H9 (cell line): ENCODE data around the gene DDX47. TPM values are rescaled to one million over a fixed set of nuclear protein-coding genes. Genes with fewer than 3 reads are reported as not detected.

ENCODE experiments used
- DNase-seq: peaks from one replicate; pipeline ENCODE4 v3.0.0-alpha.2; 2017
- H2AFZ ChIP-seq: one replicate; pipeline ENCODE4 v1.6.1; 2013; ENCODE audit warnings: mild to moderate bottlenecking, low read length, control low read depth, moderate library complexity
- H2AK5ac ChIP-seq: 2 replicates; pipeline ENCODE4 v1.6.1; 2013; ENCODE audit warnings: low read length, control low read depth, mixed read lengths; ENCODE audit not compliant: insufficient read length
- H2BK120ac ChIP-seq: one replicate; pipeline ENCODE4 v1.6.1; 2013; ENCODE audit warnings: low read depth, mild to moderate bottlenecking, low read length, control low read depth, inconsistent platforms; ENCODE audit not compliant: poor library complexity, severe bottlenecking
- H2BK12ac ChIP-seq: 2 replicates; pipeline ENCODE4 v1.6.1; 2013; ENCODE audit warnings: low read length, control low read depth, mixed read lengths, low read depth; ENCODE audit not compliant: insufficient read length
- H2BK15ac ChIP-seq: 2 replicates; pipeline ENCODE4 v1.6.1; 2013; ENCODE audit warnings: low read depth, low read length, control low read depth
- H2BK20ac ChIP-seq: one replicate; pipeline ENCODE4 v1.6.1; 2013; ENCODE audit warnings: low read depth, mild to moderate bottlenecking, low read length, control low read depth, inconsistent platforms; ENCODE audit not compliant: poor library complexity, severe bottlenecking
- H2BK5ac ChIP-seq: 2 replicates; pipeline ENCODE4 v1.6.1; 2013; ENCODE audit warnings: low read length, control low read depth, mixed read lengths; ENCODE audit not compliant: insufficient read length
- H3K14ac ChIP-seq: 2 replicates; pipeline ENCODE4 v1.6.1; 2013; ENCODE audit warnings: low read length, control low read depth; ENCODE audit not compliant: insufficient read depth
- H3K18ac ChIP-seq: 2 replicates; pipeline ENCODE4 v1.6.1; 2013; ENCODE audit warnings: low read depth, mild to moderate bottlenecking, mixed read lengths, low read length, control low read depth; ENCODE audit not compliant: insufficient read length
- H3K23ac ChIP-seq: 2 replicates; pipeline ENCODE4 v1.6.1; 2013; ENCODE audit warnings: low read length, control low read depth, mixed read lengths, low read depth; ENCODE audit not compliant: insufficient read length
- H3K23me2 ChIP-seq: 2 replicates; pipeline ENCODE4 v1.6.1; 2013; ENCODE audit warnings: low read depth, mild to moderate bottlenecking, mixed read lengths, low read length, control low read depth; ENCODE audit not compliant: insufficient read length, poor library complexity, severe bottlenecking
- H3K27ac ChIP-seq: 2 replicates; pipeline ENCODE4 v1.5.1; 2013; ENCODE audit warnings: low read length, control low read depth, mixed read lengths, low read depth; ENCODE audit not compliant: insufficient read length
- H3K27me3 ChIP-seq: 2 replicates; pipeline ENCODE4 v1.6.1; 2013; ENCODE audit warnings: low read length, control low read depth, inconsistent platforms; ENCODE audit not compliant: insufficient read depth
- H3K4ac ChIP-seq: 2 replicates; pipeline ENCODE4 v1.6.1; 2013; ENCODE audit warnings: low read depth, mild to moderate bottlenecking, control low read depth, inconsistent platforms, low read length, moderate library complexity
- H3K4me1 ChIP-seq: 2 replicates; pipeline ENCODE4 v1.6.1; 2013; ENCODE audit warnings: low read length, control low read depth, inconsistent platforms; ENCODE audit not compliant: insufficient read depth
- H3K4me2 ChIP-seq: 2 replicates; pipeline ENCODE4 v1.6.1; 2013; ENCODE audit warnings: low read length, control low read depth, mixed read lengths; ENCODE audit not compliant: insufficient read length, insufficient read depth
- H3K56ac ChIP-seq: 2 replicates; pipeline ENCODE4 v1.6.1; 2013; ENCODE audit warnings: low read depth, mild to moderate bottlenecking, mixed read lengths, low read length, control low read depth; ENCODE audit not compliant: insufficient read length
- H3K79me1 ChIP-seq: 2 replicates; pipeline ENCODE4 v1.6.1; 2013; ENCODE audit warnings: low read depth, mild to moderate bottlenecking, moderate library complexity, low read length, control low read depth, inconsistent platforms; ENCODE audit not compliant: insufficient read depth, poor library complexity, severe bottlenecking
- H3K79me2 ChIP-seq: 2 replicates; pipeline ENCODE4 v1.6.1; 2013; ENCODE audit warnings: low read length, control low read depth, inconsistent platforms; ENCODE audit not compliant: insufficient read depth
- H3K9ac ChIP-seq: 2 replicates; pipeline ENCODE4 v1.6.1; 2013; ENCODE audit warnings: low read length, control low read depth, mixed read lengths; ENCODE audit not compliant: insufficient read length; ENCODE audit errors: extremely low read depth
- H3K9me3 ChIP-seq: one replicate; pipeline ENCODE4 v1.6.1; 2013; ENCODE audit warnings: low read depth, low read length, inconsistent platforms; ENCODE audit not compliant: control insufficient read depth
- H3T11ph ChIP-seq: one replicate; pipeline ENCODE4 v1.6.1; 2013; ENCODE audit warnings: mild to moderate bottlenecking, low read length, control low read depth, inconsistent platforms
- H4K20me1 ChIP-seq: one replicate; pipeline ENCODE4 v1.6.1; 2013; ENCODE audit not compliant: control insufficient read depth, insufficient read length, insufficient read depth
- H4K5ac ChIP-seq: 2 replicates; pipeline ENCODE4 v1.6.1; 2013; ENCODE audit warnings: low read depth, mild to moderate bottlenecking, mixed read lengths, low read length, control low read depth; ENCODE audit not compliant: insufficient read length
- H4K8ac ChIP-seq: replicated peaks from 2 replicates; pipeline ENCODE4 v1.6.1; 2013; ENCODE audit warnings: low read length, control low read depth, mixed read lengths, low read depth; ENCODE audit not compliant: insufficient read length
- H4K91ac ChIP-seq: 2 replicates; pipeline ENCODE4 v1.6.1; 2013; ENCODE audit warnings: low read depth, mild to moderate bottlenecking, moderate library complexity, mixed read lengths, low read length, control low read depth; ENCODE audit not compliant: insufficient read length
- H3K27ac Mint-ChIP-seq, 3 experiments: 2 replicates in 2 of 3; 3 replicates in 1 of 3; pipeline ENCODE4 v1.8.0; 2020 to 2021; ENCODE audit warnings: mixed read lengths in 3 of 3, mild to moderate bottlenecking in 1 of 3, moderate library complexity in 1 of 3
- H3K27me3 Mint-ChIP-seq: 2 replicates; pipeline ENCODE4 v1.8.0; 2021; ENCODE audit warnings: low read depth, mild to moderate bottlenecking, moderate library complexity, mixed read lengths
- H3K36me3 Mint-ChIP-seq, 3 experiments: 2 replicates in 2 of 3; 3 replicates in 1 of 3; pipeline ENCODE4 v1.8.0; 2020 to 2021; ENCODE audit warnings: low read depth in 3 of 3, mixed read lengths in 3 of 3; ENCODE audit not compliant: insufficient read depth in 1 of 3
- H3K4me1 Mint-ChIP-seq, 2 experiments: 2 replicates each; pipeline ENCODE4 v1.8.0; 2020; ENCODE audit warnings: mixed read lengths in 2 of 2
- H3K4me3 Mint-ChIP-seq, 2 experiments: 2 replicates in 1 of 2; 3 replicates in 1 of 2; pipeline ENCODE4 v1.8.0; 2020 to 2021; ENCODE audit warnings: mild to moderate bottlenecking in 2 of 2, mixed read lengths in 2 of 2, moderate library complexity in 1 of 2
- H3K9me3 Mint-ChIP-seq, 2 experiments: 2 replicates in 1 of 2; 3 replicates in 1 of 2; pipeline ENCODE4 v1.8.0; 2020; ENCODE audit warnings: mild to moderate bottlenecking in 2 of 2, mixed read lengths in 2 of 2, moderate library complexity in 1 of 2
- CTCF ChIP-seq: fragments of 200-600 bp; sonication (generic); conservative IDR thresholded peaks from 3 replicates; pipeline ENCODE4 v1.8.0; 2021; ENCODE audit warnings: antibody characterized with exemption, mild to moderate bottlenecking
- WGBS: extraction: QIAGEN DNeasy Blood & Tissue Kit; methylation state at CpG from one replicate; pipeline ENCODE4 v1.1.7; 2013; ENCODE audit warnings: missing lambda C conversion rate, low lambda C conversion rate, mixed read lengths; ENCODE audit not compliant: insufficient read length; ENCODE audit errors: extremely low coverage; 5-methylcytosine and 5-hydroxymethylcytosine counted together
- total RNA-seq: library from RNA; stranded (reverse); gene quantifications from 2 replicates; pipeline ENCODE4 v1.2.1, GENCODE V29; 2021

The DDX47 gene
- total RNA-seq, 1 experiment from 2014 or later: 78.2 TPM

GRCh38 chr12:12796928-12797793, 16.0 kb upstream of the DDX47 start:
- Histone ChIP-seq H2BK20ac (no peak overlapping the region), H3K14ac (no peak overlapping the region), H3K27ac (no peak overlapping the region), H4K8ac (no peak overlapping the region), H3K27me3 (no peaks in the 10 kb centered on the region), H2AFZ (no peak overlapping the region), H3K9me3 (no peaks in the 10 kb centered on the region), H3K4me2 (no peak overlapping the region), H2BK12ac (no peak overlapping the region), H3K9ac (no peak overlapping the region), H2BK5ac (no peak overlapping the region), H2BK15ac (no peak overlapping the region; the same call in 1 of the 2 replicates), H3K4ac (no peak overlapping the region), H4K91ac (no peak overlapping the region), H3K23me2 (no peaks in the 10 kb centered on the region), H3K4me1 (no peaks in the 10 kb centered on the region), H4K5ac (no peak overlapping the region), H3K79me1 (no peaks in the 10 kb centered on the region), H3K23ac (no peak overlapping the region), H3K56ac (no peak overlapping the region), H2BK120ac (no peak overlapping the region), H3K18ac (no peak overlapping the region), H4K20me1 (no peaks in the 10 kb centered on the region), H3T11ph (no peak overlapping the region), H2AK5ac (no peak overlapping the region), H3K79me2 (no peaks in the 10 kb centered on the region)
- Mint-ChIP-seq H3K9me3 (no peaks in the 10 kb centered on the region), H3K4me1 (peaks cover 7% of the 10 kb centered on the region in 2 experiments), H3K4me3 (no peak overlapping the region), H3K36me3 (no peaks in the 10 kb centered on the region; a peak in 2 of 7 replicates), H3K27me3 (peaks cover 3% of the 10 kb centered on the region; the same call in 1 of the 2 replicates), H3K27ac (peak overlapping the region in 1 of 3 experiments; percentile 1; a peak in 1 of 7 replicates)
- no CpG with 5 or more reads among the region's 9 CpGs for WGBS
- TF ChIP-seq CTCF: no peak
- no peak for DNase-seq
